IPS DF 6.9 (cell line): Measurements from ENCODE around the gene GAD1.

Source experiments
- DNase-seq: peaks from one replicate; pipeline ENCODE4 v3.0.0-alpha.2; 2013; ENCODE audit warnings: low read depth, low spot score
- H3K27ac ChIP-seq: one replicate; pipeline ENCODE4 v1.5.1; 2013; ENCODE audit warnings: low read length, control low read depth
- H3K27me3 ChIP-seq: 2 replicates; pipeline ENCODE4 v1.6.1; 2013; ENCODE audit warnings: mild to moderate bottlenecking, low read length; ENCODE audit not compliant: control insufficient read depth, insufficient read depth
- H3K36me3 ChIP-seq: 2 replicates; pipeline ENCODE4 v1.6.1; 2013; ENCODE audit warnings: low read length; ENCODE audit not compliant: control insufficient read depth, insufficient read depth
- H3K4me1 ChIP-seq: 2 replicates; pipeline ENCODE4 v1.6.1; 2013; ENCODE audit warnings: low read length; ENCODE audit not compliant: control insufficient read depth, insufficient read depth
- H3K4me3 ChIP-seq: 2 replicates; pipeline ENCODE4 v1.5.1; 2013; ENCODE audit warnings: mild to moderate bottlenecking, low read length
- H3K9me3 ChIP-seq: 2 replicates; pipeline ENCODE4 v1.6.1; 2013; ENCODE audit warnings: low read length, inconsistent platforms; ENCODE audit not compliant: control insufficient read depth, insufficient read depth
- WGBS: extraction: QIAGEN DNeasy Blood & Tissue Kit; methylation state at CpG from one replicate; pipeline ENCODE4 v1.1.7; 2013; ENCODE audit warnings: mixed read lengths, missing lambda C conversion rate; ENCODE audit not compliant: insufficient read length, insufficient coverage; 5-methylcytosine and 5-hydroxymethylcytosine counted together

GAD1 gene

GRCh38 chr2:170824526-170825015 lies 7.9 kb downstream of the GAD1 start:
- peaks cover 7% of the 10 kb centered on the region; the same call in 1 of the 2 replicates for H3K4me1 ChIP-seq
- no CpG with 5 or more reads among the region's 2 CpGs for WGBS
- H3K27me3 ChIP-seq: peaks cover 61% of the 10 kb centered on the region
- H3K9me3 ChIP-seq: no peaks in the 10 kb centered on the region
- H3K36me3 ChIP-seq: no peaks in the 10 kb centered on the region
- no peak overlapping the region for H3K27ac ChIP-seq
- H3K4me3 ChIP-seq: no peak overlapping the region
- no peak for DNase-seq

- no peak overlapping the region for H3K4me3 ChIP-seq
- WGBS: no CpG with 5 or more reads among the region's 6 CpGs
- no peaks in the 10 kb centered on the region for H3K9me3 ChIP-seq
- no peak overlapping the region for H3K27ac ChIP-seq
- no peaks in the 10 kb centered on the region; the same call in 1 of the 2 replicates for H3K4me1 ChIP-seq
- no peaks in the 10 kb centered on the region for H3K36me3 ChIP-seq
- peaks cover 28% of the 10 kb centered on the region; the same call in 1 of the 2 replicates for H3K27me3 ChIP-seq
- DNase-seq: no peak
Measured at GRCh38 chr2:170827841-170828532, 11.3 kb downstream of the GAD1 start.

- WGBS: no CpG with 5 or more reads among the region's 5 CpGs
- Histone ChIP-seq H3K4me3 (no peak overlapping the region), H3K27me3 (peaks cover 25% of the 10 kb centered on the region; the same call in 1 of the 2 replicates), H3K4me1 (no peaks in the 10 kb centered on the region; the same call in 1 of the 2 replicates), H3K27ac (no peak overlapping the region), H3K9me3 (no peaks in the 10 kb centered on the region), H3K36me3 (no peaks in the 10 kb centered on the region)
- DNase-seq: no peak
Measured at GRCh38 chr2:170828533-170828916, 11.8 kb downstream of the GAD1 start.

DNA sequence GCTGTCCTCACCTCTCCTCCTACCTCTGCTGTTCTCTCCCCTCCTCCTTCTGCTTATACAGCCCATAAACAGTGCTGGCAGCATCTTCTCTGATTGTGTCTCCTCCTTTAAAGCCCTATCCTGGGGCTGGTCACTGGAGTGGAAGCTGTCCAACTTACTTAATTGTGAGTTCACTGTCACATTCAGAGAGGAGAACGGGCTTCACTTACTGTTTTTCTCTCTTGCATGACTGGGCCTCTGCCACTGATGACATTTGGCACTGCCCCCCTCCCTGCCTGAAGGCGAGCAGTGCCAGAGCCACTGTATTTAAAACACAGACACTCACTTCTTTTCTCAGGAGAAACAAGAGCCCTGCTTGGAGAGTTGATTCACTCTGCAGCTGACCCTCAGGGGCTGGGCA lies 12.3 kb downstream of the GAD1 start:
- Histone ChIP-seq H3K9me3 (no peaks in the 10 kb centered on the region), H3K4me3 (no peak overlapping the region), H3K36me3 (no peaks in the 10 kb centered on the region), H3K27ac (no peak overlapping the region), H3K27me3 (peaks cover 21% of the 10 kb centered on the region; the same call in 1 of the 2 replicates), H3K4me1 (no peaks in the 10 kb centered on the region; the same call in 1 of the 2 replicates)
- DNase-seq: no peak
- no CpG with 5 or more reads among the region's 2 CpGs for WGBS

DNA sequence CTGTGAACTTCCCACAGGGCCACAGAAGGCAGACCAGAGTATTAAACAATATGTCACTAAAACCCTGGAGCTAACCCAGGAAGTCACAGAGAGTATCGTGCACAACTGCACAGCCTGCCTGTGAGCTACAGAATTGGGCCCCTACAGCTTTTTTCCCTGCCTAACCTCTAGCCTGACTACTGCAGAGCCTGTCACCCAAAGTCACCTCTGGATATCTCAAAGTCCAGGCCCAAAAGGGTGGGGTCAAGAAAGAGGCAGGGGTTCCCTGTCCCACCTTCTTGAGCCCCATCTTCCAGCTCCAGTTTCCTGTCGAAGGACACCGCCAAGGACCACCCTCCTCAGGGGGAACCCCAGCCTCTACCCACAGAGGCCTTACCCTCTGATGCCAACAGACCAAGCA lies 13.5 kb downstream of the GAD1 start:
- H3K27me3 ChIP-seq: peaks cover 10% of the 10 kb centered on the region; the same call in 1 of the 2 replicates
- no peaks in the 10 kb centered on the region for H3K9me3 ChIP-seq
- H3K4me1 ChIP-seq: no peaks in the 10 kb centered on the region
- no peaks in the 10 kb centered on the region for H3K36me3 ChIP-seq
- DNase-seq: no peak
- no peak overlapping the region for H3K27ac ChIP-seq
- H3K4me3 ChIP-seq: no peak overlapping the region
- WGBS: no CpG with 5 or more reads among the region's 3 CpGs

- no peak for DNase-seq
- no peak overlapping the region for H3K4me3 ChIP-seq
- no peak overlapping the region for H3K27ac ChIP-seq
- H3K4me1 ChIP-seq: no peaks in the 10 kb centered on the region
- H3K9me3 ChIP-seq: no peaks in the 10 kb centered on the region
- peaks cover 4% of the 10 kb centered on the region; the same call in 1 of the 2 replicates for H3K27me3 ChIP-seq
- WGBS: no CpG with 5 or more reads among the region's 4 CpGs
- H3K36me3 ChIP-seq: no peaks in the 10 kb centered on the region
Measured at GRCh38 chr2:170831115-170831514, 14.4 kb downstream of the GAD1 start.

GRCh38 chr2:170836027-170836426 lies 19.3 kb downstream of the GAD1 start:
- Histone ChIP-seq H3K27me3 (no peaks in the 10 kb centered on the region), H3K36me3 (no peaks in the 10 kb centered on the region), H3K4me1 (no peaks in the 10 kb centered on the region), H3K4me3 (no peak overlapping the region), H3K27ac (no peak overlapping the region), H3K9me3 (no peaks in the 10 kb centered on the region)
- WGBS: no CpG with 5 or more reads among the region's 5 CpGs
- DNase-seq: no peak

DNA sequence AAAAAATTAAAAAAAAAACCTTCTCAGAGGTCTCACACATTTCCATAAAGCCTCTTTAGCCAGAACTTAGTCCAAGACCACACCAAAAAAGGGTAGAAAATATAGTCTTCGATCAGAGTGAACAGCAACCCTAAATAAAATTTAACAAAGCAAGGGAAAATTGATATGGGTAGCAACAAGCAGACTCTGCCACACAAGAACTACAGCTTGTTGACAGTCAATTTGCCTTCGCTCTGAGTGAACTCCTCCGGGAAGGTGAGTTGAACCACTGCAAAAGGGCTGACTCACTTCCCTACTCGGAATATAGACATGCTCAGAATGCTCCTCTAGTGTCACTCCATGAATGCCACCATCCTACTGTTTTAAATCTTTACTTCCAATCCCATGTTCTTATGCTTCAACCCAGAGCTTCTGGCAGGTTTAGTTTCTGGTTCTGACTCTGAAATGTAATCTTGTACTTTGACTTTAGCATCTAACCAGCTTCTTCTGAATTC lies 24.1 kb downstream of the GAD1 start:
- Histone ChIP-seq H3K4me3 (no peak overlapping the region), H3K4me1 (no peaks in the 10 kb centered on the region), H3K36me3 (no peaks in the 10 kb centered on the region), H3K27me3 (no peaks in the 10 kb centered on the region), H3K27ac (no peak overlapping the region), H3K9me3 (no peaks in the 10 kb centered on the region)
- WGBS: no CpG with 5 or more reads among the region's 4 CpGs
- no peak for DNase-seq

DNA sequence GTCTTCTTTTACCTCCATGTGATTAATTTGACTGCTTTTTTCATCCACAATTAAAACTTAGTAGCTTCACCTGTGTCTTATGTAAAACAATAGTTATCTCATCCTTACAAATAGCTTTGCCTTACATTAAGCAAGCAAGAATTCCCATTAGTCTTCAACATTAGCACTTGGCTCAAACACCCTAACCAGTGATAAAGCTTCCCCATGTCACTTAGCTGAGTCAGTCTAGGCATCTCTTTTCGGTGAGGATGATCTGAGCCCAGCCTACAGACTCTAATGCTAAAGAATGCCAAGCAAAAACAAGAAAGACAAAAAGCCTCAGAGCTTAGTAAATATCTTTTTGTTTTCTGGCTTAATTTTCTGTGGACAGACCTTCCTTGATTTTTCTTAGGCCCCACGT lies 26.1 kb downstream of the GAD1 start:
- H3K27me3 ChIP-seq: no peaks in the 10 kb centered on the region
- no peaks in the 10 kb centered on the region for H3K36me3 ChIP-seq
- no CpG with 5 or more reads among the region's 2 CpGs for WGBS
- H3K4me3 ChIP-seq: no peak overlapping the region
- DNase-seq: no peak
- H3K27ac ChIP-seq: no peak overlapping the region
- H3K9me3 ChIP-seq: no peaks in the 10 kb centered on the region
- no peaks in the 10 kb centered on the region for H3K4me1 ChIP-seq

- H3K4me1 ChIP-seq: no peaks in the 10 kb centered on the region
- DNase-seq: no peak
- no CpG with 5 or more reads among the region's 2 CpGs for WGBS
- no peaks in the 10 kb centered on the region for H3K27me3 ChIP-seq
- no peaks in the 10 kb centered on the region for H3K9me3 ChIP-seq
- no peak overlapping the region for H3K4me3 ChIP-seq
- H3K27ac ChIP-seq: no peak overlapping the region
- H3K36me3 ChIP-seq: no peaks in the 10 kb centered on the region
Measured at GRCh38 chr2:170843656-170844055, 27.0 kb downstream of the GAD1 start.

GRCh38 chr2:170845343-170845742 lies 28.7 kb downstream of the GAD1 start:
- Histone ChIP-seq H3K36me3 (no peaks in the 10 kb centered on the region), H3K4me1 (no peaks in the 10 kb centered on the region), H3K27me3 (no peaks in the 10 kb centered on the region), H3K27ac (no peak overlapping the region), H3K9me3 (no peaks in the 10 kb centered on the region), H3K4me3 (no peak overlapping the region)
- DNase-seq: no peak
- WGBS: no CpG with 5 or more reads among the region's 10 CpGs
